GM23338 (cell line): ENCODE measurements around the gene FBXW8. TPM values are rescaled to one million over a fixed set of nuclear protein-coding genes. Genes with fewer than 3 reads are reported as not detected.
A peak's percentile ranks its signal among the peaks of the same experiment; 100 is the strongest.

ENCODE experiments used
- ATAC-seq: fragments of 200-7000 bp; cut with Tn5 transposase; 3 replicates; pipeline ENCODE4 v1.9.1; 2020
- DNase-seq: peaks from one replicate; pipeline ENCODE4 v3.0.0-alpha.2; 2015; ENCODE audit warnings: low spot score
- H2AFZ ChIP-seq: fragments of 200-600 bp; sonication (generic); 2 replicates; pipeline ENCODE4 v1.8.0; 2016; ENCODE audit warnings: antibody characterized with exemption, mild to moderate bottlenecking, moderate library complexity
- H3F3A ChIP-seq: fragments of 200-600 bp; sonication (generic); replicated peaks from 2 replicates; pipeline ENCODE4 v1.8.0; 2017; ENCODE audit warnings: antibody characterized with exemption, mixed run types, low read depth
- H3K27ac ChIP-seq: fragments of 200-600 bp; sonication (generic); 2 replicates; pipeline ENCODE4 v1.6.1; 2016; ENCODE audit warnings: low read depth
- H3K27me3 ChIP-seq: fragments of 200-600 bp; sonication (generic); 2 replicates; pipeline ENCODE4 v1.8.0; 2016; ENCODE audit warnings: mild to moderate bottlenecking, mixed run types, moderate library complexity; ENCODE audit not compliant: insufficient read depth
- H3K36me3 ChIP-seq: fragments of 200-600 bp; sonication (generic); 2 replicates; pipeline ENCODE4 v1.8.0; 2016; ENCODE audit warnings: mild to moderate bottlenecking; ENCODE audit not compliant: insufficient read depth
- H3K4me1 ChIP-seq: fragments of 200-600 bp; sonication (generic); 2 replicates; pipeline ENCODE4 v1.8.0; 2016; ENCODE audit warnings: mild to moderate bottlenecking, moderate library complexity; ENCODE audit not compliant: insufficient read depth
- H3K4me2 ChIP-seq: fragments of 200-600 bp; sonication (generic); 2 replicates; pipeline ENCODE4 v1.7.1; 2017; ENCODE audit warnings: mixed run types
- H3K4me3 ChIP-seq: fragments of 200-600 bp; sonication (generic); 2 replicates; pipeline ENCODE4 v1.6.1; 2016; ENCODE audit warnings: mixed run types
- H3K79me2 ChIP-seq: fragments of 200-600 bp; sonication (generic); replicated peaks from 2 replicates; pipeline ENCODE4 v1.8.0; 2017; ENCODE audit warnings: mild to moderate bottlenecking; ENCODE audit not compliant: insufficient read depth
- H3K9me2 ChIP-seq: fragments of 200-600 bp; sonication (generic); 2 replicates; pipeline ENCODE4 v1.8.0; 2017; ENCODE audit not compliant: insufficient read depth
- H4K20me1 ChIP-seq: fragments of 200-600 bp; sonication (generic); replicated peaks from 2 replicates; pipeline ENCODE4 v1.8.0; 2017; ENCODE audit warnings: mild to moderate bottlenecking; ENCODE audit not compliant: insufficient read depth
- H3K27ac Mint-ChIP-seq: 2 replicates; pipeline ENCODE4 v1.8.0; 2020; ENCODE audit warnings: inconsistent platforms, mild to moderate bottlenecking, moderate library complexity, mixed read lengths
- H3K27me3 Mint-ChIP-seq: 3 replicates; pipeline ENCODE4 v1.8.0; 2022; ENCODE audit warnings: low read depth, mild to moderate bottlenecking, moderate library complexity, mixed read lengths, inconsistent platforms; ENCODE audit not compliant: insufficient read depth, poor library complexity
- H3K36me3 Mint-ChIP-seq: 3 replicates; pipeline ENCODE4 v1.8.0; 2021; ENCODE audit warnings: low read depth, mild to moderate bottlenecking, inconsistent platforms, moderate library complexity, mixed read lengths
- H3K4me1 Mint-ChIP-seq: 3 replicates; pipeline ENCODE4 v1.8.0; 2020; ENCODE audit warnings: mild to moderate bottlenecking, inconsistent platforms, mixed read lengths
- H3K4me3 Mint-ChIP-seq: 3 replicates; pipeline ENCODE4 v1.8.0; 2021; ENCODE audit warnings: moderate library complexity, mild to moderate bottlenecking, inconsistent platforms, mixed read lengths
- H3K9me3 Mint-ChIP-seq: 3 replicates; pipeline ENCODE4 v1.8.0; 2020; ENCODE audit warnings: moderate library complexity, mild to moderate bottlenecking, inconsistent platforms, mixed read lengths
- CREB1 ChIP-seq: fragments of 250-450 bp; sonication (Bioruptor Pico); IDR thresholded peaks from 2 replicates; pipeline ENCODE4 v1.5.0; 2020; ENCODE audit warnings: low read depth, mild to moderate bottlenecking, moderate library complexity
- CTCF ChIP-seq, 2 experiments: fragments of 200-600 bp in 1 of 2; sonication (generic) in 1 of 2; conservative IDR thresholded peaks; 2 replicates each; pipeline versions ENCODE4 v1.5.1 to v1.6.1; 2016 to 2017; ENCODE audit warnings: antibody characterized with exemption in 2 of 2, low read depth in 2 of 2, mild to moderate bottlenecking in 2 of 2, moderate library complexity in 1 of 2
- ETS1 ChIP-seq: IDR thresholded peaks from 2 replicates; pipeline ENCODE4 v1.6.1; 2016; ENCODE audit warnings: antibody characterized with exemption
- EZH2 ChIP-seq: fragments of 200-600 bp; sonication (generic); IDR thresholded peaks from one replicate; pipeline ENCODE4 v1.8.0; 2017; ENCODE audit warnings: antibody characterized with exemption, mild to moderate bottlenecking, low read depth; ENCODE audit not compliant: unreplicated experiment
- EZH2phosphoT487 ChIP-seq: fragments of 200-600 bp; sonication (generic); IDR thresholded peaks from one replicate; pipeline ENCODE4 v1.8.1; 2018; ENCODE audit warnings: antibody characterized with exemption; ENCODE audit not compliant: unreplicated experiment
- JUNB ChIP-seq: IDR thresholded peaks from one replicate; pipeline ENCODE4 v1.6.1; 2016; ENCODE audit warnings: antibody characterized with exemption; ENCODE audit not compliant: unreplicated experiment
- NANOG ChIP-seq: IDR thresholded peaks from 2 replicates; pipeline ENCODE4 v1.6.1; 2016; ENCODE audit warnings: antibody characterized with exemption, borderline replicate concordance
- POLR2AphosphoS5 ChIP-seq: IDR thresholded peaks from 2 replicates; pipeline ENCODE4 v1.6.1; 2016; ENCODE audit warnings: antibody characterized with exemption, low read depth
- REST ChIP-seq: IDR thresholded peaks from one replicate; pipeline ENCODE4 v1.6.1; 2018; ENCODE audit warnings: antibody characterized with exemption; ENCODE audit not compliant: unreplicated experiment
- STAT1 ChIP-seq: IDR thresholded peaks from one replicate; pipeline ENCODE4 v1.6.1; 2016; ENCODE audit warnings: antibody characterized with exemption; ENCODE audit not compliant: unreplicated experiment
- ZNF114 ChIP-seq: fragments of 250-450 bp; sonication (Bioruptor Pico); IDR thresholded peaks from 2 replicates; pipeline ENCODE4 v1.5.0; 2020; ENCODE audit warnings: mild to moderate bottlenecking, moderate library complexity
- ZNF331 ChIP-seq: fragments of 250-450 bp; sonication (Bioruptor Pico); IDR thresholded peaks from 2 replicates; pipeline ENCODE4 v1.5.0; 2020; ENCODE audit warnings: low read depth, mild to moderate bottlenecking, moderate library complexity
- ZNF462 ChIP-seq: fragments of 250-450 bp; sonication (Bioruptor Pico); IDR thresholded peaks from 2 replicates; pipeline ENCODE4 v1.5.0; 2020; ENCODE audit warnings: mild to moderate bottlenecking, moderate library complexity
- polyA plus RNA-seq: library from polyadenylated mRNA; unstranded; fragments of >200 nt; fragmentation: Nextera tagmentation; extraction: Ambion mirVana; gene quantifications from 2 replicates; pipeline ENCODE4 v1.2.1, GENCODE V29; 2016
- total RNA-seq: library from RNA; depleted of rRNA; stranded (reverse); fragments of >200 nt; shearing (Covaris generic); gene quantifications from 2 replicates; pipeline ENCODE4 v1.2.3, GENCODE V29; 2014

FBXW8 gene
- total and polyA plus RNA-seq, 2 experiments from 2014 or later = 4.6 to 13.9 TPM

GRCh38 chr12:117053597-117054201, 142.9 kb downstream of the FBXW8 start:
- Histone ChIP-seq H3K4me3 (no peak overlapping the region), H3K36me3 (no peaks in the 10 kb centered on the region), H3K9me2 (no peaks in the 10 kb centered on the region), H4K20me1 (no peaks in the 10 kb centered on the region), H3K4me2 (no peak overlapping the region), H3K79me2 (no peaks in the 10 kb centered on the region), H3K4me1 (peaks cover 15% of the 10 kb centered on the region), H3K27ac (no peak overlapping the region), H3K27me3 (no peaks in the 10 kb centered on the region), H2AFZ (no peak overlapping the region), H3F3A (no peaks in the 10 kb centered on the region)
- no peak for ATAC-seq
- no peaks in the 10 kb centered on the region for H3K9me3 Mint-ChIP-seq
- DNase-seq = no peak
- no peak overlapping the region for H3K4me3 Mint-ChIP-seq
- H3K27ac Mint-ChIP-seq = peak overlapping the region; percentile 90
- H3K36me3 Mint-ChIP-seq = no peaks in the 10 kb centered on the region; the same call in 2 of the 3 replicates
- H3K27me3 Mint-ChIP-seq = no peaks in the 10 kb centered on the region
- TF ChIP-seq ZNF114 (CRISPR knock-in tag) (no peak), ZNF462 (CRISPR knock-in tag) (no peak), NANOG (no peak), POLR2AphosphoS5 (no peak), CREB1 (CRISPR knock-in tag) (no peak), CTCF (conservative IDR thresholded peaks at IDR 0.05; ENCODE audit: low read depth in 2 of 2) (no peak), ETS1 (no peak), EZH2 (no peak), EZH2phosphoT487 (no peak), REST (no peak), JUNB (no peak), STAT1 (no peak), ZNF331 (CRISPR knock-in tag) (no peak)
- peaks cover 37% of the 10 kb centered on the region for H3K4me1 Mint-ChIP-seq
